HepG2 (cell line): ENCODE measurements around the gene SLC25A43. TPM values are rescaled to one million over a fixed set of nuclear protein-coding genes. Genes with fewer than 3 reads are reported as not detected.

Experiments
- ATF7-NPFF ChIP-seq: sonication (generic); formaldehyde crosslinking; IDR thresholded peaks from 2 replicates; pipeline ENCODE4 v1.8.1; 2023; ENCODE audit warnings: mild to moderate bottlenecking, low read depth, missing genetic modification reagents, moderate library complexity
- CCDC6 ChIP-seq: sonication (generic); formaldehyde crosslinking; IDR thresholded peaks from 2 replicates; pipeline ENCODE4 v1.8.1; 2022; ENCODE audit warnings: mild to moderate bottlenecking, missing genetic modification reagents, moderate library complexity
- DMAP1 ChIP-seq: IDR thresholded peaks from 2 replicates; pipeline ENCODE4 v1.6.1; 2016
- FLYWCH1 ChIP-seq: sonication (generic); formaldehyde crosslinking; IDR thresholded peaks from 2 replicates; pipeline ENCODE4 v1.8.1; 2023; ENCODE audit warnings: mild to moderate bottlenecking, missing genetic modification reagents
- HCFC1 ChIP-seq: fragments of 150-350 bp; IDR thresholded peaks from 2 replicates; pipeline ENCODE4 v1.6.1; 2014; ENCODE audit warnings: low read depth, low read length
- HDAC2 ChIP-seq: sonication (generic); formaldehyde crosslinking; IDR thresholded peaks from 2 replicates; pipeline ENCODE4 v1.4.0; 2020; ENCODE audit warnings: missing genetic modification reagents
- HMGA1 ChIP-seq: sonication (generic); formaldehyde crosslinking; conservative IDR thresholded peaks from 2 replicates; pipeline ENCODE4 v1.4.0; 2020; ENCODE audit warnings: missing genetic modification reagents
- KLF11 ChIP-seq: IDR thresholded peaks from 2 replicates; pipeline ENCODE4 v1.6.1; 2016; ENCODE audit warnings: missing compliant biosample characterization
- KLF13 ChIP-seq: sonication (generic); formaldehyde crosslinking; IDR thresholded peaks from 2 replicates; pipeline ENCODE4 v1.4.0; 2020; ENCODE audit warnings: mild to moderate bottlenecking, missing genetic modification reagents
- MAFG ChIP-seq: sonication (generic); formaldehyde crosslinking; IDR thresholded peaks from 2 replicates; pipeline ENCODE4 v1.5.1; 2020; ENCODE audit warnings: mild to moderate bottlenecking, missing genetic modification reagents
- MBD4 ChIP-seq: IDR thresholded peaks from 2 replicates; pipeline ENCODE4 v1.6.1; 2012; ENCODE audit warnings: low read length, inconsistent platforms, borderline replicate concordance
- MYC ChIP-seq: sonication (generic); formaldehyde crosslinking; IDR thresholded peaks from 2 replicates; pipeline ENCODE4 v1.9.0; 2021; ENCODE audit warnings: missing genetic modification reagents, borderline replicate concordance
- NCOR1 ChIP-seq: fragments of 200-600 bp; sonication (generic); IDR thresholded peaks from 2 replicates; pipeline ENCODE4 v1.7.0; 2017; ENCODE audit warnings: antibody characterized with exemption, low read length, borderline replicate concordance
- NFE2 ChIP-seq: sonication (generic); formaldehyde crosslinking; IDR thresholded peaks from 2 replicates; pipeline ENCODE4 v1.4.0; 2020; ENCODE audit warnings: missing genetic modification reagents
- TMF1 ChIP-seq: sonication (generic); formaldehyde crosslinking; IDR thresholded peaks from 2 replicates; pipeline ENCODE4 v1.8.1; 2022; ENCODE audit warnings: low read depth, missing genetic modification reagents
- ZNF513 ChIP-seq: sonication (generic); formaldehyde crosslinking; conservative IDR thresholded peaks from 2 replicates; pipeline ENCODE4 v1.5.0; 2020; ENCODE audit warnings: missing genetic modification reagents
- ZNF547 ChIP-seq: sonication (generic); formaldehyde crosslinking; IDR thresholded peaks from 2 replicates; pipeline ENCODE4 v1.5.1; 2020; ENCODE audit warnings: mild to moderate bottlenecking, missing genetic modification reagents
- ZNF549 ChIP-seq: sonication (generic); formaldehyde crosslinking; IDR thresholded peaks from 2 replicates; pipeline ENCODE4 v1.5.0; 2020; ENCODE audit warnings: missing genetic modification reagents
- ZNF768 ChIP-seq: sonication (generic); formaldehyde crosslinking; IDR thresholded peaks from 2 replicates; pipeline ENCODE4 v1.4.0; 2020; ENCODE audit warnings: missing genetic modification reagents
- polyA plus RNA-seq, 8 experiments: library from polyadenylated mRNA; depleted of rRNA in 3 of 8; stranded (reverse) in 7 of 8; unstranded in 1 of 8; fragments of >200 nt; fragmentation: Illumina TruSeq in 4 of 8; extraction: Trizol in 4 of 8; gene quantifications; 2 replicates each; pipeline versions ENCODE4 v1.2.1 to v1.2.3, GENCODE V29; 2011 to 2016; ENCODE audit warnings: low read depth in 4 of 8, missing spikeins in 1 of 8, mixed read lengths in 1 of 8; ENCODE audit not compliant: insufficient read depth in 1 of 8
- total RNA-seq, 5 experiments: library from RNA; depleted of rRNA; stranded (reverse); fragments of >200 nt; fragmentation: Illumina TruSeq; extraction: Trizol; gene quantifications; 2 replicates each; pipeline ENCODE4 v1.2.3, GENCODE V29; 2016; ENCODE audit warnings: low read depth in 1 of 5
- TF ChIP-seq, protein P1 (sequence below): IDR thresholded peaks from 2 replicates; pipeline ENCODE4 v1.6.1; 2018; ENCODE audit warnings: missing genetic modification reagents, mild to moderate bottlenecking, missing compliant biosample characterization
- TF ChIP-seq, protein P2 (sequence below): IDR thresholded peaks from 2 replicates; pipeline ENCODE4 v1.6.1; 2012; ENCODE audit warnings: low read depth, low read length, improper control_type of control experiment
- TF ChIP-seq, protein P3 (sequence below): sonication (generic); formaldehyde crosslinking; IDR thresholded peaks from 2 replicates; pipeline ENCODE4 v1.9.0; 2021; ENCODE audit warnings: missing genetic modification reagents, borderline replicate concordance
- TF ChIP-seq, protein P4 (sequence below): IDR thresholded peaks from 2 replicates; pipeline ENCODE4 v1.6.1; 2016; ENCODE audit warnings: mild to moderate bottlenecking, missing biosample characterization, missing genetic modification reagents

The SLC25A43 gene
- total and polyA plus RNA-seq, 2 of the 13 experiments (the other 11 are each of a cell fraction or from before 2014, with no cell fraction given) = 5.8 to 13.2 TPM

DNA sequence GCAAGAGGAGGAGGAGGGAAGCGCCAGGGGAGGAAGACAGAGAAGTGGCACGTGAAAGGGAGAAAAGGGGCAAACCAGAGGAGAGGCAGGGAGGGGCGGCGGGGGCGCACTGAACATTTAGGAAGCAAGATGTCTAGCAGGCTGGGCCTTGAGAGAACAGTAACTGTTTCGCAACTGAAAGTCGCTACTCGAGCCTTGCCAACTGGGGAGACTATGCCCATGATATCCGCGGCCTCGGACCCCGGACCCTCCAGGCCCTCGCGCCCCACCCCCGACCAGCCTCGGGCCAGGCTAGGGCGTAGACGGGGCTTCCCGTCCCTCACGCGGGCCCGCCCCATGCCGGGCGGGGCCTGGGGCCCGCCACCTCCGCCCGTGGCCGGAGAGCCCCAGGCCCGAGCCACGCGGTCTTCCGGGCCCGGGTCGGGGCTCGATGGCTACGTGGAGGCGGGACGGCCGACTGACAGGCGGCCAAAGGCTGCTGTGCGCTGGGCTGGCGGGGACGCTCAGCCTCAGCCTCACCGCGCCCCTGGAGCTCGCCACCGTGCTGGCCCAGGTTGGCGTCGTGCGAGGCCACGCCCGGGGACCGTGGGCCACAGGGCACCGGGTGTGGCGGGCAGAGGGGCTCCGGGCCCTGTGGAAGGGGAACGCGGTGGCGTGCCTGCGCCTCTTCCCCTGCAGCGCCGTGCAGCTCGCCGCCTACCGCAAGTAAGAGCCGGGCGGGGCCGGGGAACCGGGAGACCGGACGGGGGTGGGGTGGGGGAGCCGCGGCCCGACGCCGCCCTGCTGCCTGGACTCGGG is at the start of gene SLC25A43 (continued):
- TF ChIP-seq ZNF513 (CRISPR knock-in tag) (no peak), KLF13 (no peak), ATF7-NPFF (CRISPR knock-in tag) (no peak), ZNF549 (CRISPR knock-in tag) (no peak), ZNF547 (CRISPR knock-in tag) (no peak), NFE2 (CRISPR knock-in tag) (no peak), HCFC1 (no peak), TMF1 (CRISPR knock-in tag) (peak; percentile 50; the same call in 1 of the 2 replicates), HMGA1 (CRISPR knock-in tag) (no peak), MBD4 (no peak), KLF11 (CRISPR knock-in tag) (no peak), MYC (CRISPR knock-in tag) (peak; percentile 82; the same call in 1 of the 2 replicates), MAFG (CRISPR knock-in tag) (no peak), DMAP1 (CRISPR knock-in tag) (0 out of 2 replicates have a peak, but pooled peaks have one; percentile 23), FLYWCH1 (CRISPR knock-in tag) (no peak), ZNF768 (CRISPR knock-in tag) (no peak), CCDC6 (CRISPR knock-in tag) (no peak), HDAC2 (CRISPR knock-in tag) (no peak), NCOR1 (no peak)
- TF ChIP-seq, protein P1, sequence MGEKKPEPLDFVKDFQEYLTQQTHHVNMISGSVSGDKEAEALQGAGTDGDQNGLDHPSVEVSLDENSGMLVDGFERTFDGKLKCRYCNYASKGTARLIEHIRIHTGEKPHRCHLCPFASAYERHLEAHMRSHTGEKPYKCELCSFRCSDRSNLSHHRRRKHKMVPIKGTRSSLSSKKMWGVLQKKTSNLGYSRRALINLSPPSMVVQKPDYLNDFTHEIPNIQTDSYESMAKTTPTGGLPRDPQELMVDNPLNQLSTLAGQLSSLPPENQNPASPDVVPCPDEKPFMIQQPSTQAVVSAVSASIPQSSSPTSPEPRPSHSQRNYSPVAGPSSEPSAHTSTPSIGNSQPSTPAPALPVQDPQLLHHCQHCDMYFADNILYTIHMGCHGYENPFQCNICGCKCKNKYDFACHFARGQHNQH (CRISPR knock-in tag) = no peak
- TF ChIP-seq, protein P2, sequence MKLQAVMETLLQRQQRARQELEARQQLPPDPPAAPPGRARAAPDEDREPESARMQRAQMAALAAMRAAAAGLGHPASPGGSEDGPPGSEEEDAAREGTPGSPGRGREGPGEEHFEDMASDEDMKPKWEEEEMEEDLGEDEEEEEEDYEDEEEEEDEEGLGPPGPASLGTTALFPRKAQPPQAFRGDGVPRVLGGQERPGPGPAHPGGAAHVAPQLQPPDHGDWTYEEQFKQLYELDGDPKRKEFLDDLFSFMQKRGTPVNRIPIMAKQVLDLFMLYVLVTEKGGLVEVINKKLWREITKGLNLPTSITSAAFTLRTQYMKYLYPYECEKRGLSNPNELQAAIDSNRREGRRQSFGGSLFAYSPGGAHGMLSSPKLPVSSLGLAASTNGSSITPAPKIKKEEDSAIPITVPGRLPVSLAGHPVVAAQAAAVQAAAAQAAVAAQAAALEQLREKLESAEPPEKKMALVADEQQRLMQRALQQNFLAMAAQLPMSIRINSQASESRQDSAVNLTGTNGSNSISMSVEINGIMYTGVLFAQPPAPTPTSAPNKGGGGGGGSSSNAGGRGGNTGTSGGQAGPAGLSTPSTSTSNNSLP = no peak
- TF ChIP-seq, protein P3, sequence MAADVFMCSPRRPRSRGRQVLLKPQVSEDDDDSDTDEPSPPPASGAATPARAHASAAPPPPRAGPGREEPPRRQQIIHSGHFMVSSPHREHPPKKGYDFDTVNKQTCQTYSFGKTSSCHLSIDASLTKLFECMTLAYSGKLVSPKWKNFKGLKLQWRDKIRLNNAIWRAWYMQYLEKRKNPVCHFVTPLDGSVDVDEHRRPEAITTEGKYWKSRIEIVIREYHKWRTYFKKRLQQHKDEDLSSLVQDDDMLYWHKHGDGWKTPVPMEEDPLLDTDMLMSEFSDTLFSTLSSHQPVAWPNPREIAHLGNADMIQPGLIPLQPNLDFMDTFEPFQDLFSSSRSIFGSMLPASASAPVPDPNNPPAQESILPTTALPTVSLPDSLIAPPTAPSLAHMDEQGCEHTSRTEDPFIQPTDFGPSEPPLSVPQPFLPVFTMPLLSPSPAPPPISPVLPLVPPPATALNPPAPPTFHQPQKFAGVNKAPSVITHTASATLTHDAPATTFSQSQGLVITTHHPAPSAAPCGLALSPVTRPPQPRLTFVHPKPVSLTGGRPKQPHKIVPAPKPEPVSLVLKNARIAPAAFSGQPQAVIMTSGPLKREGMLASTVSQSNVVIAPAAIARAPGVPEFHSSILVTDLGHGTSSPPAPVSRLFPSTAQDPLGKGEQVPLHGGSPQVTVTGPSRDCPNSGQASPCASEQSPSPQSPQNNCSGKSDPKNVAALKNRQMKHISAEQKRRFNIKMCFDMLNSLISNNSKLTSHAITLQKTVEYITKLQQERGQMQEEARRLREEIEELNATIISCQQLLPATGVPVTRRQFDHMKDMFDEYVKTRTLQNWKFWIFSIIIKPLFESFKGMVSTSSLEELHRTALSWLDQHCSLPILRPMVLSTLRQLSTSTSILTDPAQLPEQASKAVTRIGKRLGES (CRISPR knock-in tag) = no peak
- TF ChIP-seq, protein P4, sequence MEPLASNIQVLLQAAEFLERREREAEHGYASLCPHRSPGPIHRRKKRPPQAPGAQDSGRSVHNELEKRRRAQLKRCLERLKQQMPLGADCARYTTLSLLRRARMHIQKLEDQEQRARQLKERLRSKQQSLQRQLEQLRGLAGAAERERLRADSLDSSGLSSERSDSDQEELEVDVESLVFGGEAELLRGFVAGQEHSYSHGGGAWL (CRISPR knock-in tag) = no peak
